ENCODE data around the gene ACTRT2.

- TF ChIP-seq POLR2A (IDR thresholded peaks at IDR 0.05), result no peak
- no peak for TF ChIP-seq CTCF (IDR thresholded peaks at IDR 0.05)
- TF ChIP-seq EP300 (IDR thresholded peaks at IDR 0.05), result no peak
- no peak for TF ChIP-seq POLR2AphosphoS5 (IDR thresholded peaks at IDR 0.05)
Measured at GRCh38 chr1:2998503-2999100, 22.7 kb upstream of the ACTRT2 start.

All from suprapubic skin (tissue), 4 donors.